KG1 (cell line): Measurements from ENCODE around the gene DYNLT1.
A peak's percentile ranks its signal among the peaks of the same experiment; 100 is the strongest.
"Not testable (repeated sequence)": the region's sequence is repeated elsewhere in the genome, so short reads cannot be mapped to it uniquely, and the experiment has no call there.

ENCODE experiments used
- DNase-seq: peaks from one replicate; lab custom pipeline; 2025; lab: John Stamatoyannopoulos, UW

The DYNLT1 gene

GRCh38 chr6:158644231-158645063 lies at the start of gene DYNLT1:
Gene DYNLT1, minus strand, starts transcription at chr6:158644743. Its CDS starts 35 bp downstream, at chr6:158644708.
- peak; percentile 54 for DNase-seq

- DNase-seq, result no peak
Measured at GRCh38 chr6:158688860-158689259, 44.3 kb upstream of the DYNLT1 start.

- no peak for DNase-seq
Measured at GRCh38 chr6:158687506-158687905, 43.0 kb upstream of the DYNLT1 start.

GRCh38 chr6:158686791-158687381 lies 42.3 kb upstream of the DYNLT1 start:
- DNase-seq, result peak; percentile 51

GRCh38 chr6:158686311-158686710 lies 41.8 kb upstream of the DYNLT1 start:
- no peak for DNase-seq

GRCh38 chr6:158684745-158685324 lies 40.3 kb upstream of the DYNLT1 start:
- DNase-seq, result no peak

- no peak for DNase-seq
Measured at GRCh38 chr6:158684311-158684710, 39.8 kb upstream of the DYNLT1 start.

GRCh38 chr6:158680481-158680880 lies 35.9 kb upstream of the DYNLT1 start:
- no peak for DNase-seq

GRCh38 chr6:158680015-158680414 lies 35.5 kb upstream of the DYNLT1 start:
- DNase-seq, result no peak

- no peak for DNase-seq
Measured at GRCh38 chr6:158677906-158678578, 33.5 kb upstream of the DYNLT1 start.

GRCh38 chr6:158677094-158677493 lies 32.6 kb upstream of the DYNLT1 start:
- DNase-seq, result not testable (repeated sequence)

GRCh38 chr6:158674342-158675131 lies 30.0 kb upstream of the DYNLT1 start:
- no peak for DNase-seq

GRCh38 chr6:158672726-158673125 lies 28.2 kb upstream of the DYNLT1 start:
- DNase-seq, result no peak

- DNase-seq, result not testable (repeated sequence)
Measured at GRCh38 chr6:158672119-158672518, 27.6 kb upstream of the DYNLT1 start.

GRCh38 chr6:158669145-158670035 lies 24.8 kb upstream of the DYNLT1 start:
- no peak for DNase-seq

GRCh38 chr6:158668707-158669103 lies 24.2 kb upstream of the DYNLT1 start:
- no peak for DNase-seq

GRCh38 chr6:158667360-158667981 lies 22.9 kb upstream of the DYNLT1 start:
- no peak for DNase-seq

GRCh38 chr6:158666628-158667359 lies 22.3 kb upstream of the DYNLT1 start:
- peak; percentile 46 for DNase-seq

- DNase-seq, result no peak
Measured at GRCh38 chr6:158665332-158665731, 20.8 kb upstream of the DYNLT1 start.
